A549 (cell line): ENCODE measurements around the gene RER1.

Experiments used
- BHLHE40 ChIP-seq: IDR thresholded peaks from 2 replicates; pipeline ENCODE4 v1.6.1; 2012; ENCODE audit warnings: low read depth, low read length, inconsistent platforms
- ESRRA ChIP-seq: fragments of 150-350 bp; IDR thresholded peaks from 2 replicates; pipeline ENCODE4 v1.6.1; 2014; ENCODE audit warnings: mild to moderate bottlenecking, low read length, borderline replicate concordance
- POLR2A ChIP-seq: IDR thresholded peaks from 2 replicates; pipeline ENCODE4 v1.6.1; 2012; ENCODE audit warnings: mild to moderate bottlenecking, low read length
- TF ChIP-seq, protein P1 (sequence below): fragments of >200 bp; sonication (Bioruptor Twin); formaldehyde crosslinking; IDR thresholded peaks from 3 replicates; pipeline ENCODE4 v1.5.1; 2016

DNA sequence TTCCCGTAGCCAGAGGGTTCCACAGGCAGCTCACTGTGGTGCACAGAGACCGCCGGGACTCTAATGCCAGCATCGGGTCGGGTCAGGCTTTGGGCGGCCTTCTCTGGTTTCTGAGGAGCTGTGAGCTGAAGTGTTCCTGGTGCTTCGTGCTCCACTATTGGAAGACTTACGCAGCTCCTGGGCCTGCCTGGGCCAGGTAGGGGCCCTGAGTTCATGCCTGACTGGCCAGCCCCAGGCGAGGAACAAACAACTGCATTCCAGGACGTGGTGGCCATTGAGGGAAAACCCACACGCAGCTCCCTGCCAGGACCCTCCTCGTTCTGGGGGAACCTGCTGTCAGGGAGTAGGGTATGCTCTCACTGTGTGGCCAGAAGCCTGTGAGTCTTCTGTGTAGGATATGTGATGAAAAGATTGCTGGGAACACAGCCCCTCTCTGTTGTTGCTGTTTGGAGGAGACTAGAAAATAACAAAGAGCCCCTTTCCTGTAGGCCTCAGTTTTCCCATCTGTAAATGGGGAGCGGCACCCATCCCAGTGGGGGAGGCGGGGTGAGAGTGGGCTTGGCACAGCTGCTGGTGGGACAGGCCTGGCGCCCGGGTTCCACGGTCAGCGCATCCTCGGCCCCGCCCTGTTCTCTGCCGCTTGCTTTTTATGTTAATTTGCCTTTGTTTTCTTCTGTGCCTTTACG is 8.4 kb downstream of the RER1 start:
- TF ChIP-seq POLR2A (no peak), ESRRA (no peak), BHLHE40 (no peak)
- TF ChIP-seq, protein P1, sequence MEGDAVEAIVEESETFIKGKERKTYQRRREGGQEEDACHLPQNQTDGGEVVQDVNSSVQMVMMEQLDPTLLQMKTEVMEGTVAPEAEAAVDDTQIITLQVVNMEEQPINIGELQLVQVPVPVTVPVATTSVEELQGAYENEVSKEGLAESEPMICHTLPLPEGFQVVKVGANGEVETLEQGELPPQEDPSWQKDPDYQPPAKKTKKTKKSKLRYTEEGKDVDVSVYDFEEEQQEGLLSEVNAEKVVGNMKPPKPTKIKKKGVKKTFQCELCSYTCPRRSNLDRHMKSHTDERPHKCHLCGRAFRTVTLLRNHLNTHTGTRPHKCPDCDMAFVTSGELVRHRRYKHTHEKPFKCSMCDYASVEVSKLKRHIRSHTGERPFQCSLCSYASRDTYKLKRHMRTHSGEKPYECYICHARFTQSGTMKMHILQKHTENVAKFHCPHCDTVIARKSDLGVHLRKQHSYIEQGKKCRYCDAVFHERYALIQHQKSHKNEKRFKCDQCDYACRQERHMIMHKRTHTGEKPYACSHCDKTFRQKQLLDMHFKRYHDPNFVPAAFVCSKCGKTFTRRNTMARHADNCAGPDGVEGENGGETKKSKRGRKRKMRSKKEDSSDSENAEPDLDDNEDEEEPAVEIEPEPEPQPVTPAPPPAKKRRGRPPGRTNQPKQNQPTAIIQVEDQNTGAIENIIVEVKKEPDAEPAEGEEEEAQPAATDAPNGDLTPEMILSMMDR = no peak
